NCI-H187 (cell line): ENCODE measurements around the gene MAP7.
"Not testable (repeated sequence)": the region's sequence is repeated elsewhere in the genome, so short reads cannot be mapped to it uniquely, and the experiment has no call there.

ENCODE experiments used
- DNase-seq, 2 experiments: peaks; one replicate each; lab custom pipeline; 2025; lab: John Stamatoyannopoulos, UW

Gene MAP7

GRCh38 chr6:136468711-136469110, 81.5 kb downstream of the MAP7 start:
- DNase-seq = no peak

GRCh38 chr6:136467186-136467585, 83.0 kb downstream of the MAP7 start:
- no peak for DNase-seq

GRCh38 chr6:136466777-136467176, 83.4 kb downstream of the MAP7 start:
- DNase-seq = no peak

GRCh38 chr6:136465766-136466303, 84.4 kb downstream of the MAP7 start:
- no peak for DNase-seq

GRCh38 chr6:136464874-136465273, 85.3 kb downstream of the MAP7 start:
- no peak for DNase-seq

GRCh38 chr6:136464148-136464547, 86.1 kb downstream of the MAP7 start:
- no peak for DNase-seq

- DNase-seq = no peak
These were observed 86.5 kb downstream of the MAP7 start for GRCh38 chr6:136463743-136464142.

- no peak for DNase-seq
These were observed 103.5 kb downstream of the MAP7 start for GRCh38 chr6:136446579-136447187.

- no peak for DNase-seq
These were observed 104.1 kb downstream of the MAP7 start for GRCh38 chr6:136446145-136446544.

GRCh38 chr6:136445063-136445462, 105.2 kb downstream of the MAP7 start:
- DNase-seq = no peak

GRCh38 chr6:136440203-136440602, 110.0 kb downstream of the MAP7 start:
- DNase-seq = no peak

GRCh38 chr6:136439514-136440190, 110.6 kb downstream of the MAP7 start:
- no peak for DNase-seq

- no peak for DNase-seq
These were observed 111.8 kb downstream of the MAP7 start for GRCh38 chr6:136438441-136438840.

GRCh38 chr6:136437246-136437645, 113.0 kb downstream of the MAP7 start:
- no peak for DNase-seq

GRCh38 chr6:136435101-136435500, 115.1 kb downstream of the MAP7 start:
- no peak for DNase-seq

GRCh38 chr6:136431306-136431705, 118.9 kb downstream of the MAP7 start:
- not testable (repeated sequence) for DNase-seq

GRCh38 chr6:136429264-136430065, 120.8 kb downstream of the MAP7 start:
- no peak for DNase-seq

- no peak for DNase-seq
These were observed 122.9 kb downstream of the MAP7 start for GRCh38 chr6:136427378-136427717.

GRCh38 chr6:136426627-136427377, 123.4 kb downstream of the MAP7 start:
- DNase-seq = no peak

GRCh38 chr6:136425793-136426192, 124.4 kb downstream of the MAP7 start:
- no peak for DNase-seq

- no peak for DNase-seq
These were observed 125.3 kb downstream of the MAP7 start for GRCh38 chr6:136424901-136425300.

GRCh38 chr6:136424450-136424849, 125.8 kb downstream of the MAP7 start:
- DNase-seq = no peak
